D721Med (cell line): ENCODE measurements around the gene GALNT11.
"Not testable (repeated sequence)": the region's sequence is repeated elsewhere in the genome, so short reads cannot be mapped to it uniquely, and the experiment has no call there.

ENCODE experiments used
- DNase-seq: peaks from one replicate; pipeline ENCODE4 v3.0.0; 2011; ENCODE audit warnings: low spot score; ENCODE audit not compliant: insufficient read length
- FAIRE-seq: peaks from 2 replicates; lab custom pipeline; 2011; peaks lifted over from hg19 to GRCh38; lab: Jason Lieb, UNC
- CTCF ChIP-seq: IDR thresholded peaks from 2 replicates; pipeline ENCODE4 v1.5.1; 2012; ENCODE audit warnings: mild to moderate bottlenecking, control low read depth; ENCODE audit not compliant: insufficient read depth; ENCODE audit errors: missing control alignments

The GALNT11 gene

GRCh38 chr7:152054367-152055230 lies 29.1 kb downstream of the GALNT11 start:
- TF ChIP-seq CTCF = no peak
- DNase-seq (no peak), FAIRE-seq (no peak)

- FAIRE-seq = no peak
- TF ChIP-seq CTCF = no peak
- DNase-seq = no peak
Observed at GRCh38 chr7:152056621-152057274, 31.3 kb downstream of the GALNT11 start.

DNA sequence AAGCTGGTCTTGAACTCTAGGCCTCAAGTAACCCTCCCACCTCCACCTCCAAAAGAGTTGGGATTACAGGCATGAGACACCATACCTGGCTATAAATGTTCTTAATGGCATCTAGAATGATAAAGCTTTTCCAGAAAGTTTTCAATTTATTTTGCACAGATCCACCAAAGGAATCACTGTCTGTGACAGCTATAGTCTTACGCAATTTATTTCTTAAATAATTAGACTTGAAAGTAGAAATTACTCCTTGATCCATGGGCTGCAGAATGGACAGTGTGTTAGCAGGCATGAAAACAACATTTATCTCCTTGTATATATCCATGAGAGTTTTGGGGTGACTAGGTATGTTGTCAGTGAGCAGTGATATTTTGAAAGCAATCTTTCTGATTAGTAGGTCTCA lies 33.8 kb downstream of the GALNT11 start:
- FAIRE-seq (no peak), DNase-seq (no peak)
- TF ChIP-seq CTCF = no peak

- FAIRE-seq, DNase-seq: not testable (repeated sequence)
Observed at GRCh38 chr7:152061086-152061485, 35.6 kb downstream of the GALNT11 start.

DNA sequence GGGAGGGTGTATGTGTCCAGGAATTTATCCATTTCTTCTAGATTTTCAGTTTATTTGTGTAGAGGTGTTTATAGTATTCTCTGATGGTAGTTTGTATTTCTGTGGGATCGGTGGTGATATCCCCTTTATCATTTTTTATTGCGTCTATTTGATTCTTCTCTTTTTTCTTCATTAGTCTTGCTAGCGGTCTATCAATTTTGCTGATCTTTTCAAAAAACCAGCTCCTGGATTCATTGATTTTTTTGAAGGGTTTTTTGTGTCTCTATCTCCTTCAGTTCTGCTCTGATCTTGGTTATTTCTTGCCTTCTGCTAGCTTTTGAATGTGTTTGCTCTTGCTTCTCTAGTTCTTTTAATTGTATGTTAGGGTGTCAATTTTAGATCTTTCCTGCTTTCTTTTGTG lies 37.7 kb downstream of the GALNT11 start:
- not testable (repeated sequence) for DNase-seq, FAIRE-seq

- not testable (repeated sequence) for FAIRE-seq, DNase-seq
Observed at GRCh38 chr7:152063821-152064220, 38.3 kb downstream of the GALNT11 start.

DNA sequence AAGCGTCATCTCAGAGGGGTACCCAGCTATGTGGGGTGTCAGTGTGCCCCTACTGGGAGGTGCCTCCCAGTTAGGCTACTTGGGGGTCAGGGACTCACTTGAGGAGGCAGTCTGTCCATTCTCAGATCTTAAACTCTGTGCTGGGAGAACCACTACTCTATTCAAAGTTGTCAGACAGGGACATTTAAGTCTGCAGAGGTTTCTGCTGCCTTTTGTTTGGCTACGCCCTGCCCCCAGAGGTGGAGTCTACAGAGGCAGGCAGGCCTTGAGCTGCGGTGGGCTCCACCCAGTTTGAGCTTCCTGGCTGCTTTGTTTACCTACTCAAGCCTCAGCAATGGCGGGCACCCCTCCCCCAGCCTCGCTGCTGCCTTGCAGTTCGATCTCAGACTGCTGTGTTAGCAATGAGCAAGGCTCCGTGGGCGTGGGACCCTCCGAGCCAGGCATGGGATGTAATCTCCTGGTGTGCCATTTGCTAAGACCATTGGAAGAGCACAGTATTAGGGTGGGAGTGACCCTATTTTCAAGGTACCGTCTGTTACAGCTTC lies 40.4 kb downstream of the GALNT11 start:
- not testable (repeated sequence) for DNase-seq, FAIRE-seq

GRCh38 chr7:152072421-152072820 lies 46.9 kb downstream of the GALNT11 start:
- TF ChIP-seq CTCF = no peak
- DNase-seq = no peak
- no peak for FAIRE-seq

DNA sequence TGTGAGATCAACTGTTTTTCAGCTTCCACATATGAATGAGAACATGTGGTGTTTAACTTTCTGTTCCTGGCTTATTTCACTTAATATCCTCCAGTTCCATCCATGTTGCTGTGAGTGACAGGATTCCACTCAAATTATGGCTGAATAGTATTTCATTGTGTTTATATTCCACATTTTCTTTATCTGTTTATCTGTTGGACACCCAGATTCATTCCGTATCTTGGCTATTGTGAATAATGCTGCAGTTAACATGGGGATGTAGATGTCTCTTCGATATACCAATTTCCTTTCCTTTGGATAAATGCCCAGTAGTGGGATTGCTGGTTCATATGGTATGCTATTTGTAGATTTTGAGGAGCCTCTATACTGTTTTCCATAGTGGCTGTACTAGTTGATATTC lies 47.9 kb downstream of the GALNT11 start:
- no peak for TF ChIP-seq CTCF
- DNase-seq = no peak
- no peak for FAIRE-seq
